NCI-H2227 treated with DMSO at 0.1 percent for 48 hours (cell line): Measurements from ENCODE around the gene NFKB1.
"Not testable (repeated sequence)": the region's sequence is repeated elsewhere in the genome, so short reads cannot be mapped to it uniquely, and the experiment has no call there.

Source experiments
- DNase-seq: peaks from one replicate; lab custom pipeline; 2025; lab: John Stamatoyannopoulos, UW

NFKB1 gene, protein sequence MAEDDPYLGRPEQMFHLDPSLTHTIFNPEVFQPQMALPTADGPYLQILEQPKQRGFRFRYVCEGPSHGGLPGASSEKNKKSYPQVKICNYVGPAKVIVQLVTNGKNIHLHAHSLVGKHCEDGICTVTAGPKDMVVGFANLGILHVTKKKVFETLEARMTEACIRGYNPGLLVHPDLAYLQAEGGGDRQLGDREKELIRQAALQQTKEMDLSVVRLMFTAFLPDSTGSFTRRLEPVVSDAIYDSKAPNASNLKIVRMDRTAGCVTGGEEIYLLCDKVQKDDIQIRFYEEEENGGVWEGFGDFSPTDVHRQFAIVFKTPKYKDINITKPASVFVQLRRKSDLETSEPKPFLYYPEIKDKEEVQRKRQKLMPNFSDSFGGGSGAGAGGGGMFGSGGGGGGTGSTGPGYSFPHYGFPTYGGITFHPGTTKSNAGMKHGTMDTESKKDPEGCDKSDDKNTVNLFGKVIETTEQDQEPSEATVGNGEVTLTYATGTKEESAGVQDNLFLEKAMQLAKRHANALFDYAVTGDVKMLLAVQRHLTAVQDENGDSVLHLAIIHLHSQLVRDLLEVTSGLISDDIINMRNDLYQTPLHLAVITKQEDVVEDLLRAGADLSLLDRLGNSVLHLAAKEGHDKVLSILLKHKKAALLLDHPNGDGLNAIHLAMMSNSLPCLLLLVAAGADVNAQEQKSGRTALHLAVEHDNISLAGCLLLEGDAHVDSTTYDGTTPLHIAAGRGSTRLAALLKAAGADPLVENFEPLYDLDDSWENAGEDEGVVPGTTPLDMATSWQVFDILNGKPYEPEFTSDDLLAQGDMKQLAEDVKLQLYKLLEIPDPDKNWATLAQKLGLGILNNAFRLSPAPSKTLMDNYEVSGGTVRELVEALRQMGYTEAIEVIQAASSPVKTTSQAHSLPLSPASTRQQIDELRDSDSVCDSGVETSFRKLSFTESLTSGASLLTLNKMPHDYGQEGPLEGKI

DNA sequence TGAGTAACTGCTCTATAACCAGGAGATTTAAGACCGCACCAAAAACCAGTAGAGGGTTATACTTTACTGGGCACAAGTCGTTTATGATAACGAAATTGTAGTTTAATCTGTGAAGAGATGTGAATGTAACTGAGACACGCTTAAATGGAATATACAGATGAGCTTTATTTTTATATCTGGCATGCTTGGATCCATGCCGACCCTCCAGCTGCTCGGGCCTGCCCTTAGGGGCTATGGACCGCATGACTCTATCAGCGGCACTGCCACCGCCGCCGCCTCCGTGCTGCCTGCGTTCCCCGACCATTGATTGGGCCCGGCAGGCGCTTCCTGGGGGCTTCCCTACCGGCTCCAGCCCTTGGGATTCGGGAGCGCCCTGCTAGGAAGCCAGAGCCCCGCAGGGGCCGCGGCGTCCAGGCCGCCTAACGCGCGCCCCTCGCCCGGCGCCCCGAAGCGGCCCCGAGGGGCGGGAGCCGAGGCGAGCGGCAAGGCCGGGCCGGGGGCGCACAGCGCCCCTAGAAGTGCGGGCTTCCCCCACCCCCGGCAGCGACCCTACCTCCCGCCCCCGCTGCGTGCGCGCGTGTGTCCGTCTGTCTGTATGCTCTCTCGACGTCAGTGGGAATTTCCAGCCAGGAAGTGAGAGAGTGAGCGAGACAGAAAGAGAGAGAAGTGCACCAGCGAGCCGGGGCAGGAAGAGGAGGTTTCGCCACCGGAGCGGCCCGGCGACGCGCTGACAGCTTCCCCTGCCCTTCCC is at the start of gene NFKB1:
Gene NFKB1 (plus strand): TSS at position 664 of the 751 bp plus-strand sequence. CDS start 24,160 bp downstream, outside the sequence.
- DNase-seq: peak; percentile 36

DNA sequence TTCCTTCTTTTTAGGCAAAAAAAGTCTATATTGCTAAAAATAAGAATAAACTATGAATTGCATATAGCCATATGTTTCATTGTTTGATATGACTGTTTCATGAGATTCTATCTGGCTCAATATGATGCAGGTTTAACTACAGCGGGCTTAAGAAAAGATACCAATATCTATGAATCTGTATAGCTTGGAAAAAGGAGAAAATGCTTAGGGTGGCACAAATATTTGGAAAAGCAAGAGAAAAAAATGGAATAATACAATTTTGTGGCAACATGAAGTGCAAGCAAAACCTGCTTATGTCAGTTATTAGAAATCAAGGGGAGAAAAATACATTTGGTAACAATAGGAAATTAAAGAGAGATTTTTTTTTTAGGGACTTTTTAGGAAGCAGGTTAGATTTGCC is 48.3 kb upstream of the NFKB1 start:
- DNase-seq: no peak

DNA sequence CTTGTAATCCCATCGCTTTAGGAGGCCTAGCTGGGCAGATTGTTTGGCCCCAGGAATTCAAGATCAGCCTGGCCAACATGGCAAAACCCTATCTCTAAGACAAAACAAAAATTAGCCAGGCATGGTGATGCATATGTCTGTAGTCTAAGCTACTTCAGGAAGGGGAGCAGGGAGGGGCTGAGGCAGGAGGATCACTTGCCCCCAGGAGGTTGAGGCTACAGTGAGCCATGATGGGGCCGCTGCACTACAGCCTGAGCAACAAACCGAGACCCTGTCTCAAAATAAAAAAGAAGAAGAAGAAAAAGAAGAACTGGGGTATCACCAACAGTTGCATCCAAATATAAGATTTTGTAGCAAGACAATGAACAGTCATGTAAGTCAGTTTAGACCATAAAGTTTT is 47.3 kb upstream of the NFKB1 start:
- no peak for DNase-seq

DNA sequence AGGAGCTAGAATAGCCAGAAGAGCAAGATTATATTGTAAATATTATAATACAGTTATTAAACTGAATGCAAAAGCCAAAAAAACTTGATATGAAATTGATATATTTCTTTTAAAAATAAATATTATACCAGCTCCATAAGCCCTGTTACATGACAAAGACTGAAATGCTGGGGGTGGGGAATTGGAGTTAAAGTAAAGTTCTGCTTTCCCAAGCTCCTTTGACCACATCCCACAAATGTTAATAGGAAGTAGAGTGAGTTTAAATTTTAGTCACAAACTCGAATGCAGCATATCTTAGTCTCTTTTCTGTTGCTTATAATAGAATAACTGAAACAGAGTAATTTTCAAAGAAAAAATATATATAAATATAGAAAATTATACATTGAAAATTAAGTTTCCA is 46.9 kb upstream of the NFKB1 start:
- no peak for DNase-seq

DNA sequence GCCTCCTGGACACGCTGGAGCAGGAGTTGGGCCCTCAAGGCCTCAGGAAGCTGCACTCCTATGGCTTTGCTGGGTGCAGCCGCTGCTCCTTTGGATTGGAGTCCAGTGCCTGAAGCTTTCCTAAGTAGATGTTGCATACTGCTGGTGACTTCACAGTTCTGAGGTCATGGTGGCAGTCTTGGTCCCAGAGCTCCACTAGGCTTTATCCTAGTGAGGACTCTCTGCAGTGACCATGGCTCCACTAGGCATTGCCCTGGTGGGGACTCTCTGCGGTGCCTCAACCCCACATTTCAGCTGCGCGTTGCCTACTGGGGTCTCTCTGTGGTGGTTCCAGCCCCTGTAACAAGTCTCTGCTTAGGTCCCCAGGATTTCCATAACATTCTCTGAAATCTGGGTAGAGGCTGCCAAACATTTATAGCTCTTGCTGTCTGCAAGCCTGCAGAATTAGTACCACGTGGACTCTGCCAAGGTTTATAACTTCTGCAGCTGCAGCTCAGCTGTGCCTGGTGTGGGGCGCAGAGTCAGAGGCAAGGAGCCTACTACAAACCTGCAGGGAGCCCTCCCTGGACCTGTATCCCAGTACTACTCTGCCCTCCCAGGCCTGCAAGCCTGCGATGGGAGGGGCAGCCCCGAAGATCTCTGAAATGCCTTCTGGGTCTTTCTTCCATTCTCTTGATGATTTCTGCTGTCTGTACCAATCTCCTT is 46.0 kb upstream of the NFKB1 start:
- no peak for DNase-seq

DNA sequence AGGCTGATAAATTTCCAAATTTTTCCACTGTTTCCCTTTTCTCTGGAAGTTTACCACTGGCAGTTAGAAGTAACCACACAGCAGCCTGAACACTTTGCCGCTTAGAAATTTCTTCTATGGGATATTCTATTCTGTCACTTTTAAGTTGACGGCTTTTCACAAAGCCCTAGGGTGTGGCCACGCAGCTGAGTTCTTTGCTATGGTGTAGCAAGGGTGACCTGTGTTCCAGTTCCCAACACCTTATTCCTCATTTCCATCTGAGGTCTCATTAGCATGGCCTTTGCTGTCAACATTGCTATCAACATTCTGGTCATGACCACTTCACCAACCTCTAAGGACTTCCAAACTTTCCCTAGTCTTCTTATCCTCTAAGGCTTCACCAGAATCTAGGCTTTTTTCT is 45.4 kb upstream of the NFKB1 start:
- no peak for DNase-seq

DNA sequence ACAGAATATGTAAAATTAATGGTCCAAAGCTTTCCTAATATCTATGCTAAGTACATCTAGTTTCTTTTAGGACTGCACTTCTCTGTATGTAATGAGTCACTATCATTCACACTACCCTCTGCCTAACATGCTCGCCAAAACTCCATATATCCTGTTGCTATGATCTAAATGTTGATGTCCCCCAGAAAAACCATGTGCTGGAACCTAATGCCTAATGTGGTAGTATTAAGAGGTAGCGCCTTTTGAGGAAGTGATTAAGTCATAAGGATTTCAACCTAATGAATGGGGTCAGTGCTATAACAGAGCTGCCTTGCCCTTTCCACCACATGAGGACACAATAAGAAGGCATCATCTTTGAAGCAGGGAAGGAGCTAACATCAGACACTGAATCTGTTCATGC is 34.9 kb upstream of the NFKB1 start:
- no peak for DNase-seq

DNA sequence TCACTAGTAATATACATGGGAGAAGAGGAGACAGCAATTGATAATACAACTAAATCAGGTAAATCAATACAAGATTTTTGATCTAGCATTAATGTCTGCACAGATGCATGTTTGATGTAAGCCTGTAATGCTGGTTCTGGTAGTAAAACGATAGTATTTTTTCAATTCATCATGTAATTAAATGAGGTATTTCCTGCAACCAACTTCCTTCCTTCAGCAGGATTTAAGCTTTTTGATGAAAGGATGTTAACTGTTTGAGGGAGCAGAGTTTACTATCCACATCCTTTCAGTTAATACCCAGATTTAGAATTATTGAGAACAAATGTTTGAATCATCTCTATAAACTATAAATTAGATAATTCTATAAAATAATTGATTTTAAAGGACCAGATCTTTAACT is 31.4 kb upstream of the NFKB1 start:
- DNase-seq: no peak

DNA sequence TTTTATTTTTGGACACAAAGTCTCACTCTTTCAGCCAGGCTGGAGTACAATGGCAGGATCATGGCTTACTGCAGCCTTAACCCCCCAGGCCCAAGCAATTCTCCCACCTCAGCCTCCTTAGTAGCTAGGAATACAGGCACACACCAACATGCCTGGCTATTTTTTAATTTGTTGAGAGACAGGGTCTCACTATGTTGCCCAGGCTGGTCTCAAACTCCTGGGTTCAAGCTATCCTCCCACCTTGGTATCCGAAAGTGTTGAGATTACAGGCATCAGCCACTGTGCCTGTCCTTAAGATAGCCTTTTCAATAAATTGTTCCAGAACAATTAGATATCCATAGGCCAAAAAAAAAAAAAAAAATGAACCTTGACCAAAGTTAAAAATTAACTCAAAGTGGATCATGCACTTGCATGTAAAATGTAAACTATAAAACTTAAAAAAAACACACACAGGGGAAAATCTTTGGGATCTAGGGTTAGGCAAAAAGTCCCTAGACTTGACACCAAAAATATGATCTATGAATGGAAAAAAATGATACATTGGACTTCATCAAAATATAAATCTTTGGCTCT is 28.6 kb upstream of the NFKB1 start:
- DNase-seq: no peak

DNA sequence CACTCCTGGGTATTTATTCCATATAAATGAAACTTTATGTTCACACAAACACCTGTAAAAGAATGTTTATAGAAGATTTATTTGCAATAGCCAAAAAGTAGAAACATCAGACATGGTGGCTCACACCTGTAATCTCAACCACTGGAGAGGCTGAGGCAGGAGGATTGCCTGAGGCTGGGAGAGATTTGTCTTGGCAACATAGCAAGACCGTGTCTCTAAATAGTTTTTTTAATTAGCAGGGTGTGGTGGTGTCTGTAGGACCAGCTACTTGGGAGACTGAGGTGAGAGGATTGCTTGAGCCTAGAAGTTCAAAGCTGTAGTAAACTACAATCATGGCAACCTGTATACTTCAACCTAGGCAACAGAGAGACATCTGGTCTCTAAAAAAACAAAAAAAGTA is 27.7 kb upstream of the NFKB1 start:
- DNase-seq: no peak

DNA sequence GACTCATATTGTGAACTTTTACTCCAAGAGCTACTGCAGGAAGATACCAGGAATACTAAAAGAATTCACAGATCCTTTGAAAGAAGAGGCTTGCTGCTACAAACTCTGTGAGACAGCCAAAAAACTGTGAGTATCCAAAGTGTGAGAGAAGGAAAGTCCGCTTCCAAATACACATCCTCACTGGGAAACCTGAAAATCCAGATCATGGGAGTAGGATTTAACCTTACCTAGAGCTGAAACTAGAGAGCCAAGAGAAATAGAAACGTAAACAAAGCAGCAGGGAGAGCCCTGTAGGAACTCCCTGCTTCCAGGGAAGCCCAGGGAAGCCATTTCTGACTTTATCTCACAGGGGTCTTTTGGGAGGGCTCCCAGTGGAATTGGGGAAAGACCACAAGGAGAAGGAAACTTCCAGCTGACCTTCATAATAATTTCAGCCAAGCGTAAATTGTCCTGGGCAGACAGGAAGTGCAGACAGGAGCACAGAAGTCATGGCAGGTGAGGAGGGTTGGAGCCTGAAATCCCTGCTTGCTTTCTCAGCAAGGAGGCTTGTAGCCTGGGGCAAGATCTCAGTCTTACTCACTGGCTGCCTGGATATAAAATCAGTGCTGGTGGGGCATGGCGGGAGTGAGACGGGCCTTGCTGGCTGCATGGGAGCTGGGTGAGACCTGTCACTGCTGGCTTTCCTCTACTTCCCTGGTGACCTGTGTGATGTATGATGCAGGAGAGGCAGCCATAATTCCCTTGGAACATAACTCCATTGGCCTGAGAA is 26.2 kb upstream of the NFKB1 start:
- no peak for DNase-seq

DNA sequence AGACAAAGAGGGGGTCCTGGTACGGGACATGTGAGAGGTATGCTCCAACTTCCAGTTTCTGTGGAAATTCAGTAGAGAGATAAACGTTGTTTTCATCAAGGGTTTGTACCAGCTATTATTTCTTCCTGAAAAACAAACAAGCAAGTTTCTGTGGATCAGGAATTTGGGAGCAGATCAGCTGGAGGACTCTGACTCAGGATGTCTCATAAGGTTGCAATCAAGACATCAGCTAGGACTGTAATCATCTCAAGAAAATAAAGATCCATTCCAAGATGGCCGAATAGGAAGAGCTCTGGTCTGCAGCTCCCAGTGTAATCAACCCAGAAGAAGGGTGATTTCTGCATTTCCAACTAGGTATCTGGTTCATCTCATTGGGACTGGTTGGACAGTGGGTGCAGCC is 23.5 kb upstream of the NFKB1 start:
- no peak for DNase-seq

DNA sequence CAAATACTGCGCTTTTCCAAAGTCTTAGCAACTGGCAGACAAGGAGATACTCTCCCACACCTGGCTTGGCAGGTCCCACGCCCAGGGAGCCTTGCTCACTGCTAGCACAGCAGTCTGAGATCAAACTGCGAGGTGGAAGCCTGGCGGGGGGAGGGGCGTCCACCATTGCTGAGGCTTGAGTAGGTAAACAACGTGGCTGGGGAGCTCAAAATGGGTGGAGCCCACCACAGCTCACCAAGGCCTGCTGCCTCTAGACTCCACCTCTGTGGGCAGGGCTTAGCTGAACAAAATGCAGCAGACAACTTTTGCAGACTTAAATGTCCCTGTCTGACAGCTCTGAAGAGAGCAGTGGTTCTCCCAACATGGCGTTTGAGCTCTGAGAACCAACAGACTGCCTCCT is 23.0 kb upstream of the NFKB1 start:
- no peak for DNase-seq

DNA sequence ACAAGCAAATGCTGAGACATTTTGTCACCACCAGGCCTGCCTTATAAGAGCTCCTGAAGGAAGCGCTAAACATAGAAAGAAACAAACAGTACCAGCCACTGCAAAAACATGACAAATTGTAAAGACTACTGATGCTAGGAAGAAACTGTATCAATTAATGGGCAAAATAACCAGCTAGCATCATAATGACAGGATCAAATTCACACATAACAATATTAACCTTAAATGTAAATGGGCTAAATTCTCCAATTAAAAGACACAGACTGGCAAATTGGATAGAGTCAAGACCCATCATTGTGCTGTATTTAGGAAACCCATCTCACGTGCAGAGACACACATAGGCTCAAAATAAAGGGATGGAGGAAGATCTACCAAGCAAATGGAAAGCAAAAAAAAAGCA is 21.3 kb upstream of the NFKB1 start:
- DNase-seq: not testable (repeated sequence)

DNA sequence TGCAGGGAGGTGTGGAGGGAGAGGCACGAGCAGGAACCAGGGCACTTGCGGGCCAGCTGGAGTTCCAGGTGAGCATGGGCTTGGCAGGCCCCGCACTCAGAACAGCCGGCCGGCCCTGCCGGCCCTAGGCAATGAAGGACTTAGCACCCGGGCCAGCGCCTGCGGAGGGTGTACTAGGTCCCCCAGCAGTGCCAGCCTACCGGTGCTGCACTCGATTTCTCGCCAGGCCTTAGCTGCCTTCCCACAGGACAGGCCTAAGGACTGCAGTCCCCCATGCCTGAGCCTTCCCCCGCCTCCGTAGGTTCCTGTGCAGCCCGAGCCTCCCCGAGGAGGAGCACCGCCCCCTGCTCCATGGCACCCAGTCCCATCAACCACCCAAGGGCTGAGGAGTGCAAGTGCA is 18.0 kb upstream of the NFKB1 start:
- DNase-seq: no peak

DNA sequence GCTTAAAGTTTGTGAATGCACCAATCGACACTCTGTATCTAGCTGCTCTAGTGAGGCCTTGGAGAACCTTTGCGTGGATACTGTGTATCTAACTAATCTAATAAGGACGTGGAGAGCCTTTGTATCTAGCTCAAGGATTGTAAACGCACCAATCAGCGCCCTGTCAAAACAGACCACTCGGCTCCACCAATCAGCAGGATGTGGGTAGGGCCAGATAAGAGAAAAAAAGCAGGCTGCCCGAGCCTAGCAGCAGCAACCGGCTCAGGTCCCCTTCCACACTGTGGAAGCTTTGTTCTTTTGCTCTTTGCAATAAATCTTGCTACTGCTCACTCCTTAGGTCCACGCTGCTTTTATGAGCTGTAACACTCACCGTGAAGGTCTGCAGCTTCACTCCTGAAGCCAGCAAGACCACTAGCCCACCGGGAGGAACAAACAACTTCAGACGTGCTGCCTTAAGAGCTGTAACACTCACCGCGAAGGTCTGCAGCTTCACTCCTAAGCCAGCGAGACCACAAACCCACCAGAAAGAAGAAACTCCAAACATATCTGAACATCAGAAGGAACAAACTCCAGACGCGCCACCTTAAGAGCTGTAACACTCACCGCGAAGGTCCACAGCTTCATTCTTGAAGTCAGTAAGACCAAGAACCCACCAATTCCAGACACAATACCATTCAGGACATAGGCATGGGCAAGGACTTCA is 17.0 kb upstream of the NFKB1 start:
- not testable (repeated sequence) for DNase-seq

DNA sequence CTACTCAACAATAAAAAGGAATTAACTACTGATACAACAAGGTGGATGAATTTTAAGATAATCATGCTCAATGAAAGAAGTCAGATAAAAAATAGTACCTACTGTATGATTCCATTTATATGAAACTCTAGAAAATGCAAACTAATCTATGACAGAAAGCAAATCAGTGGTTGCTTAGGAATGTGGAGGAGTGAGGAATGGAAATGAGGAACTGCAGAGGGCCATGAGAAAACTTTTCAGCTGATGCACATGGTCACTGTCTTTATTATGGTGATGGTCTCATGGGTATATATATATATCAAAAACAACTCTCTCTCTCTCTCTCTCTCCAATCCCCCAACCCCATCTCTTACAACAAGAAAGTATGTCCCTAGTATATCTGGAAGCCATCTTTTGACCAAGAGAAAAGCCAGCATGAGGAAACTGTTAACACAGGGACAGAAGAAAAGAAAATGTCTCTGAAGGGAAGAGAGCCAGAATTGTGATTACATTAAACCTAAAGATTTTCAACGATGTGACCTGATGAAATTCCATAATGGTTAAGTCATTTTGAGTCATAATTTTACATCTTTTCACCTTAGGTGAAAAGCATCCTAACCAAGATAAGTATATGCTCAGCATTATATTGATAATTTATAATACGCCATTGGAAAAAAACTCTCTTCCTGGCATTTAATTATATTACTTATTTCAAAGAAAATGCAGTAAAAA is 8.5 kb upstream of the NFKB1 start:
- no peak for DNase-seq

DNA sequence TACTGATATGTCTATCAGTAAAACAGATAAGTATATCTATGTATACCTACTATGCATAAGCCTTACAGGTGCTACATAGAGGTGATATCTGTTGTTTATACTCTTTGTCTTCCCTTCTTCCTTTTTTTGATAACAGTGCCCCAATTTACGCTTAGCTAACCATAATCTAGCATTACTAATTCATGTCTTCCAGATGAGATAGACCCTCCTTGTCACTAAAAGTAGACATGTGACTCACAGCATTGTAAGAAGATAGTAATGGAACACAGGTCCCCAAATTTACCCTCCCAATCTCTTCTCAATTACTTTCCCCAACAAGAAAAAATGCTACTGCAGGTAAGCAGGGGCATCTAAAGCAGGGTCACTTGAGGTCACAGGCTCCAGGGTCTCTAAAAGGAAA is 7.9 kb upstream of the NFKB1 start:
- no peak for DNase-seq

DNA sequence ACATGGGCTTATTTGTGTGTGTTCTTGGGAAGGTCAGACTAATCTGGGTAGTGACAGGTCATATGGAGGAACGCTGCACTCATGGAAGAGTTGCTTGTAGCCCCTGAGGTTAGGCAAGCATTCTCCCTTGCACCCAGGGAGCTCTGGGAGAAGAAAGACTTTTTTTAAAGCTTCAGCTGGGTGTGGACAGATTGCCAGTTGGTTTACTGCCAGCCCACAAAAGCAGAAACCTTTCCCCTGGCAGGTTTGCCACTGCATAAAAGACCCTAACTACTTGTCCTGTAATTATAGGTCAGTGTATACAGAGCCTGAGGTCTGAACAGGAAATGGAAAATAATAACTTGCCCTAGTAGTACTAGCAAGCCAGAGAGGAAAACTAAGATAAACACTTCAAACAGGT is 7.4 kb upstream of the NFKB1 start:
- DNase-seq: peak; percentile 43
